ENCODE data around the gene KCNH3. TPM values are rescaled to one million over a fixed set of nuclear protein-coding genes. Genes with fewer than 3 reads are reported as not detected.

KCNH3 gene
- total RNA-seq, 1 donor from 2014 or later = 2.3 TPM

- DNase-seq = no peak
- no peak for ATAC-seq
- intact Hi-C loops (cut with DNase I) = no loop called here
- no peak for TF ChIP-seq CTCF (IDR thresholded peaks at IDR 0.05)
- H3K27ac ChIP-seq = no peak overlapping the region
- H3K4me1 ChIP-seq = peaks cover 11% of the 10 kb centered on the region
- peaks cover 82% of the 10 kb centered on the region for H3K36me3 ChIP-seq
- no peaks in the 10 kb centered on the region for H3K27me3 ChIP-seq (ENCODE audit: low read depth)
- H3K4me3 ChIP-seq = no peak overlapping the region
- H3K9me3 ChIP-seq = no peaks in the 10 kb centered on the region
Measured at GRCh38 chr12:49562233-49562632, 23.4 kb downstream of the KCNH3 start.

DNA sequence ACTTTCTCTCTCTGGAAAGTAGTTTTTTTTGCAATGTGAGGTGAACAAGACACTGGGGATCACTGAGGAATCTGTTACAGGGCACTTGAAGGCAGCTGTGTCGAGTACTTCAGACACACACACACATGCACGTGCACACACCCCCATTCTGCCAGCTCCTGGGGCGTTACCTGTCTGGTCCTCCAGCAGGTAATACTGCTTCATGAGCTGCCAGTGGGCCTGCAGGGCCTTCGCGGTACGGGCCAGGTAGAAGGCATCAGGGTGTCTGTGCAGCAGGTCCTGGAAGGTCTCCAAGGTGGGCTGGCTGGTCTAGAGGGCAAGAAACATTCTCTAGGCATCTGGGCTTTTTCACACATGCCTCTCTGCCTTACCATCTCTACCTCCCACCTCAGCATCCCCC is 24.0 kb downstream of the KCNH3 start:
- Histone ChIP-seq H3K27ac (no peak overlapping the region), H3K4me3 (no peak overlapping the region), H3K4me1 (peaks cover 15% of the 10 kb centered on the region), H3K27me3 (ENCODE audit: low read depth) (no peaks in the 10 kb centered on the region), H3K9me3 (no peaks in the 10 kb centered on the region), H3K36me3 (peaks cover 76% of the 10 kb centered on the region)
- no peak for TF ChIP-seq CTCF (IDR thresholded peaks at IDR 0.05)
- DNase-seq = no peak
- intact Hi-C loops (cut with DNase I) = no loop called here
- ATAC-seq = no peak

DNA sequence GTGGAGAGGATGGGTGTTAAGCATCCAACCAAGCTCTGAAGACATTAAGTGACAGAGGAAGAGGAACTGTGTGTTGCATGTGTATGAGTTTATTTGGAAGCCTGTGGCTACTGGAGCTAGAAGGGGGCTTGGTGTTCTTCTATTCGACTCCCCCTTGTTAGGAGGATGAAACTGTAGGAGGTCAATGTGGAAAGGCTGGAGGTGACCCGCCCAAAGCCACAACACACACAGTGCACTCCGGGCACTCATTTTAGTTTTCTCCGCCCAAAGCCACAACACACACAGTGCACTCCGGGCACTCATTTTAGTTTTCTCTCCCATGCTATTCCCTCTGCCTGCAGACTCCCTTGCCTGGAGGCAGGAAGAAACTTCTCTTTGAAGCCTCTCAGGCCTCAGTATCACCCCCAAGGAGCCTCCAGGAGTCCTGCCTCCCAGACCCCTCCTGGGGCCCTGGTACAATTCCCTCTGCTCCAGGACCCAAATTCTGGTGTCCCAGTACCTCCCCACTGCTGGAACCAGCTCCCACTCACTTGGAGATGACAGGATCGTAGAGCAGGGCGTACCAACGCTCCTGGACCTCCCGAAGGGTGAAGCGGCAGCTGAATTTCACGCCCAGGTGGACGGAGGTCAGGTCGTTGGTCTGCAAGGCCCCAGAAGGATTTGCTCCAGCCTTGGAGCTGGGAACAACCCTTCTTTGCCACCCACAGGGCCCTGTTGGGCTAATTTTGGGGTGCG is 25.3 kb downstream of the KCNH3 start:
- no peak overlapping the region for H3K27ac ChIP-seq
- intact Hi-C loops (cut with DNase I) = no loop called here
- peaks cover 20% of the 10 kb centered on the region for H3K4me1 ChIP-seq
- no peaks in the 10 kb centered on the region for H3K27me3 ChIP-seq (ENCODE audit: low read depth)
- ATAC-seq (no peak), DNase-seq (no peak)
- H3K4me3 ChIP-seq = no peak overlapping the region
- H3K36me3 ChIP-seq = peaks cover 63% of the 10 kb centered on the region
- H3K9me3 ChIP-seq = no peaks in the 10 kb centered on the region
- TF ChIP-seq CTCF (IDR thresholded peaks at IDR 0.05) = no peak

DNA sequence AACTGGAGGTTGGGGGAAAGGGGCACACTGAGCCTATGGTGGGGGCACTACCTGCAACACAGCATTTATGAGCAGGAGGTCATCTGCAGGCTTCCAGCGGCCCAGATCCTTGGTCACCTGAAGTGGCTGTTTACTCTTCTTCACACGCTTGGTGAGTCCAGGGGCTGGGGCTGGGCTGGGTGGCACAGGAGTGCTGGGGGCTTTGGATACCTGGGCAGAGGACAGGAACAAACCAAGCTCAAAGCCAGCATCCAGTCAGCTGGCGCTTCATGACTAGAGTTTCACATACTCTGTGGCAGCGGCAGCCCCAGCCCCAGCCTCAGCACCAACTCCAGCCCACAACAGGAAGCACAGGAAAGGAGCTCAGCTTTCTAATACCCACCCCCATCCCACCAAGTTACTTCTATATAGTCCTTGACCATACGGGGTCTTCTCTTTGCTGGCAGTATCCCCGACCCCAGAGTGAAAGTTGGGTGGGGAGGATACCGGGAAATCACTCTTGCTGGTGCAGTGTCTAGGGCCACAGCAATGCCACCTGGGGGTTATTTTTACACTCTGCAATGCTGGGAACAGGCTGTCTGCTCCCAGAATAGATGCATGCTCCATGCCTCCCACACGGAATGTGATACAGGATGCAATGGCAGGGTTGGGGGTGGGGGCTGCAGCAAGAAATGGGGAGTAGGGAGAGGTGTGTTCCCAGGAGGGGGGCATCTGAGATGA is 26.0 kb downstream of the KCNH3 start:
- no peak for TF ChIP-seq CTCF (IDR thresholded peaks at IDR 0.05)
- peaks cover 22% of the 10 kb centered on the region for H3K4me1 ChIP-seq
- no peaks in the 10 kb centered on the region for H3K9me3 ChIP-seq
- ATAC-seq (no peak), DNase-seq (no peak)
- no peak overlapping the region for H3K4me3 ChIP-seq
- H3K36me3 ChIP-seq = peaks cover 56% of the 10 kb centered on the region
- intact Hi-C loops (cut with DNase I) = no loop called here
- H3K27me3 ChIP-seq (ENCODE audit: low read depth) = no peaks in the 10 kb centered on the region
- H3K27ac ChIP-seq = no peak overlapping the region

- Histone ChIP-seq H3K36me3 (peaks cover 48% of the 10 kb centered on the region), H3K4me3 (no peak overlapping the region)
- intact Hi-C loops (cut with DNase I) = no loop called here
Measured at GRCh38 chr12:49565406-49566265, 26.8 kb downstream of the KCNH3 start.

More at GRCh38 chr12:49565406-49566265, 26.8 kb downstream of the KCNH3 start:
- Histone ChIP-seq H3K27me3 (ENCODE audit: low read depth) (no peaks in the 10 kb centered on the region), H3K9me3 (no peaks in the 10 kb centered on the region), H3K27ac (no peak overlapping the region), H3K4me1 (peaks cover 22% of the 10 kb centered on the region)
- DNase-seq (no peak), ATAC-seq (no peak)
- TF ChIP-seq CTCF (IDR thresholded peaks at IDR 0.05) = no peak
